DND-41 (cell line): ENCODE measurements around the gene F2RL1.

Experiments
- ATAC-seq: fragments of 200-7000 bp; cut with Tn5 transposase; 3 replicates; pipeline ENCODE4 v1.9.1; 2021; ENCODE audit warnings: low read depth; ENCODE audit not compliant: insufficient read depth
- DNase-seq: peaks from one replicate; pipeline ENCODE4 v3.0.0-alpha.2; 2020
- H2AFZ ChIP-seq: 2 replicates; pipeline ENCODE4 v1.6.0; 2012; ENCODE audit warnings: low read depth, low read length
- H3K27ac ChIP-seq: 2 replicates; pipeline ENCODE4 v1.5.1; 2012; ENCODE audit warnings: low read length, inconsistent platforms
- H3K27me3 ChIP-seq: fragments of 200-600 bp; sonication (generic); 2 replicates; pipeline ENCODE4 v1.6.0; 2012; ENCODE audit warnings: low read length, mild to moderate bottlenecking, inconsistent platforms; ENCODE audit not compliant: insufficient read depth, poor library complexity
- H3K36me3 ChIP-seq: 2 replicates; pipeline ENCODE4 v1.5.1; 2012; ENCODE audit warnings: low read length, inconsistent platforms; ENCODE audit not compliant: insufficient read depth
- H3K4me1 ChIP-seq: 2 replicates; pipeline ENCODE4 v1.5.1; 2012; ENCODE audit warnings: mild to moderate bottlenecking, low read length; ENCODE audit not compliant: insufficient read depth
- H3K4me2 ChIP-seq: 2 replicates; pipeline ENCODE4 v1.6.0; 2012; ENCODE audit warnings: mild to moderate bottlenecking, moderate library complexity, low read length, inconsistent platforms; ENCODE audit not compliant: insufficient read depth
- H3K4me3 ChIP-seq, 2 experiments: fragments of 200-600 bp in 1 of 2; shearing (Covaris generic) in 1 of 2; 2 replicates each; pipeline ENCODE4 v1.5.1; 2012 to 2016; ENCODE audit warnings: inconsistent platforms in 2 of 2, low read length in 2 of 2, mild to moderate bottlenecking in 2 of 2, low read depth in 1 of 2, moderate library complexity in 1 of 2
- H3K79me2 ChIP-seq: 2 replicates; pipeline ENCODE4 v1.6.0; 2012; ENCODE audit warnings: low read length, inconsistent platforms; ENCODE audit not compliant: insufficient read depth
- H3K9ac ChIP-seq: 2 replicates; pipeline ENCODE4 v1.6.0; 2012; ENCODE audit warnings: low read depth, mild to moderate bottlenecking, inconsistent platforms, low read length, moderate library complexity
- H3K9me3 ChIP-seq: 2 replicates; pipeline ENCODE4 v1.5.1; 2012; ENCODE audit warnings: low read length, moderate library complexity, mild to moderate bottlenecking, inconsistent platforms; ENCODE audit not compliant: insufficient read depth, severe bottlenecking
- H4K20me1 ChIP-seq: 2 replicates; pipeline ENCODE4 v1.6.0; 2012; ENCODE audit warnings: low read length; ENCODE audit not compliant: insufficient read depth
- CTCF ChIP-seq: IDR thresholded peaks from 2 replicates; pipeline ENCODE4 v1.5.1; 2012; ENCODE audit warnings: borderline replicate concordance, low read length, moderate library complexity, mild to moderate bottlenecking; ENCODE audit not compliant: poor library complexity, severe bottlenecking; ENCODE audit errors: extremely low read depth
- EZH2 ChIP-seq: IDR thresholded peaks from 3 replicates; pipeline ENCODE4 v1.6.1; 2012; ENCODE audit warnings: borderline replicate concordance, low read depth, mild to moderate bottlenecking, moderate library complexity, low read length, inconsistent platforms; ENCODE audit not compliant: severe bottlenecking

The F2RL1 gene

GRCh38 chr5:76841361-76841760 lies 22.5 kb downstream of the F2RL1 start:
- Histone ChIP-seq H2AFZ (no peak overlapping the region), H4K20me1 (no peaks in the 10 kb centered on the region), H3K79me2 (no peaks in the 10 kb centered on the region), H3K9ac (no peak overlapping the region), H3K27me3 (no peaks in the 10 kb centered on the region), H3K27ac (no peak overlapping the region), H3K4me3 (no peak overlapping the region), H3K4me1 (no peaks in the 10 kb centered on the region), H3K36me3 (no peaks in the 10 kb centered on the region), H3K4me2 (no peak overlapping the region), H3K9me3 (no peaks in the 10 kb centered on the region)
- DNase-seq (no peak), ATAC-seq (no peak)
- no peak for TF ChIP-seq EZH2
- TF ChIP-seq CTCF = no peak

GRCh38 chr5:76845890-76846289 lies 27.1 kb downstream of the F2RL1 start:
- H4K20me1 ChIP-seq = no peaks in the 10 kb centered on the region
- no peaks in the 10 kb centered on the region for H3K9me3 ChIP-seq
- no peaks in the 10 kb centered on the region for H3K4me1 ChIP-seq
- no peaks in the 10 kb centered on the region for H3K27me3 ChIP-seq
- no peak overlapping the region for H3K4me3 ChIP-seq
- H2AFZ ChIP-seq = no peak overlapping the region
- ATAC-seq (no peak), DNase-seq (no peak)
- no peak overlapping the region for H3K9ac ChIP-seq
- H3K4me2 ChIP-seq = no peak overlapping the region
- H3K79me2 ChIP-seq = no peaks in the 10 kb centered on the region
- H3K27ac ChIP-seq = no peak overlapping the region
- H3K36me3 ChIP-seq = no peaks in the 10 kb centered on the region
- TF ChIP-seq EZH2 (no peak), CTCF (no peak)

- TF ChIP-seq EZH2 (no peak), CTCF (no peak)
- H3K36me3 ChIP-seq = no peaks in the 10 kb centered on the region
- no peaks in the 10 kb centered on the region for H3K27me3 ChIP-seq
- DNase-seq = peak; percentile 56
- no peaks in the 10 kb centered on the region for H3K79me2 ChIP-seq
- H3K9ac ChIP-seq = no peak within 1 kb of the TSS
- H4K20me1 ChIP-seq = no peaks in the 10 kb centered on the region
- H2AFZ ChIP-seq = no peak within 1 kb of the TSS
- no peak within 1 kb of the TSS for H3K4me3 ChIP-seq
- H3K27ac ChIP-seq = no peak within 1 kb of the TSS
- peak; percentile 93 for ATAC-seq
- no peaks in the 10 kb centered on the region for H3K4me1 ChIP-seq
- no peaks in the 10 kb centered on the region for H3K9me3 ChIP-seq
- no peak within 1 kb of the TSS for H3K4me2 ChIP-seq
These were observed 30.8 kb downstream of the F2RL1 start, which contains the start of gene S100Z for GRCh38 chr5:76849419-76850291. Gene S100Z, plus strand, starts transcription at chr5:76850014. Its CDS starts 25,346 bp downstream, at chr5:76875360.
